ENCODE data around the gene LIPE. TPM values are rescaled to one million over a fixed set of nuclear protein-coding genes. Genes with fewer than 3 reads are reported as not detected.

The LIPE gene
- total and polyA plus RNA-seq, 12 donors, result 39.4 to 109 (median 55.0) TPM

DNA sequence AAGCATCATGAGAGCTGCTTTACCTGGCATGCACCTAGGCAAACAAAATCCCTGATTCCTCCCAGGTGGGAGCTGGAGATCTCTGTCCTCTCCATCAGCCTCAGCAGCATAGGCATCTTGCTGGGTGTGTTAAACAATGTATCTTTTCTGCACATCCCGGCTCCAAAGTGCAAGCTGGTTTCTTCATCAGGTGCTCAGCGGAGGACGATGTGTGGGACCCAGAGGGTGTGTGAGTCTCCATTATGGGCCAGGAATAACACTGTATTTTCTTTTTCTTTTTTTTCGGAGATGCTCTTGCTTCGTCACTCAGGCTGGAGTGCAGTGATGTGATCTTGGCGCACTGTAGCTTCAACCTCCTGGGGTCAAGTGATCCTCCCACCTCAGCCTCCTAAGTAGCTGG is 47.0 kb downstream of the LIPE start:
- Histone ChIP-seq H3K4me3 (no peak overlapping the region), H3K27ac (no peak overlapping the region), H3K9me3 (no peaks in the 10 kb centered on the region), H3K4me1 (no peaks in the 10 kb centered on the region), H3K27me3 (peaks cover 0 to 5% (median 0%) of the 10 kb centered on the region in 7 donors), H3K36me3 (peaks cover 0 to 18% (median 0%) of the 10 kb centered on the region in 9 donors)
- WGBS, 2 donors, result 82 to 87% methylated on average over 6 of the region's 6 CpGs
- no peak for ATAC-seq
- intact Hi-C loops (cut with DNase I), result no loop called here
- TF ChIP-seq, protein P1, sequence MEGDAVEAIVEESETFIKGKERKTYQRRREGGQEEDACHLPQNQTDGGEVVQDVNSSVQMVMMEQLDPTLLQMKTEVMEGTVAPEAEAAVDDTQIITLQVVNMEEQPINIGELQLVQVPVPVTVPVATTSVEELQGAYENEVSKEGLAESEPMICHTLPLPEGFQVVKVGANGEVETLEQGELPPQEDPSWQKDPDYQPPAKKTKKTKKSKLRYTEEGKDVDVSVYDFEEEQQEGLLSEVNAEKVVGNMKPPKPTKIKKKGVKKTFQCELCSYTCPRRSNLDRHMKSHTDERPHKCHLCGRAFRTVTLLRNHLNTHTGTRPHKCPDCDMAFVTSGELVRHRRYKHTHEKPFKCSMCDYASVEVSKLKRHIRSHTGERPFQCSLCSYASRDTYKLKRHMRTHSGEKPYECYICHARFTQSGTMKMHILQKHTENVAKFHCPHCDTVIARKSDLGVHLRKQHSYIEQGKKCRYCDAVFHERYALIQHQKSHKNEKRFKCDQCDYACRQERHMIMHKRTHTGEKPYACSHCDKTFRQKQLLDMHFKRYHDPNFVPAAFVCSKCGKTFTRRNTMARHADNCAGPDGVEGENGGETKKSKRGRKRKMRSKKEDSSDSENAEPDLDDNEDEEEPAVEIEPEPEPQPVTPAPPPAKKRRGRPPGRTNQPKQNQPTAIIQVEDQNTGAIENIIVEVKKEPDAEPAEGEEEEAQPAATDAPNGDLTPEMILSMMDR (IDR thresholded peaks at IDR 0.05), result no peak
- no peak for DNase-seq

DNA sequence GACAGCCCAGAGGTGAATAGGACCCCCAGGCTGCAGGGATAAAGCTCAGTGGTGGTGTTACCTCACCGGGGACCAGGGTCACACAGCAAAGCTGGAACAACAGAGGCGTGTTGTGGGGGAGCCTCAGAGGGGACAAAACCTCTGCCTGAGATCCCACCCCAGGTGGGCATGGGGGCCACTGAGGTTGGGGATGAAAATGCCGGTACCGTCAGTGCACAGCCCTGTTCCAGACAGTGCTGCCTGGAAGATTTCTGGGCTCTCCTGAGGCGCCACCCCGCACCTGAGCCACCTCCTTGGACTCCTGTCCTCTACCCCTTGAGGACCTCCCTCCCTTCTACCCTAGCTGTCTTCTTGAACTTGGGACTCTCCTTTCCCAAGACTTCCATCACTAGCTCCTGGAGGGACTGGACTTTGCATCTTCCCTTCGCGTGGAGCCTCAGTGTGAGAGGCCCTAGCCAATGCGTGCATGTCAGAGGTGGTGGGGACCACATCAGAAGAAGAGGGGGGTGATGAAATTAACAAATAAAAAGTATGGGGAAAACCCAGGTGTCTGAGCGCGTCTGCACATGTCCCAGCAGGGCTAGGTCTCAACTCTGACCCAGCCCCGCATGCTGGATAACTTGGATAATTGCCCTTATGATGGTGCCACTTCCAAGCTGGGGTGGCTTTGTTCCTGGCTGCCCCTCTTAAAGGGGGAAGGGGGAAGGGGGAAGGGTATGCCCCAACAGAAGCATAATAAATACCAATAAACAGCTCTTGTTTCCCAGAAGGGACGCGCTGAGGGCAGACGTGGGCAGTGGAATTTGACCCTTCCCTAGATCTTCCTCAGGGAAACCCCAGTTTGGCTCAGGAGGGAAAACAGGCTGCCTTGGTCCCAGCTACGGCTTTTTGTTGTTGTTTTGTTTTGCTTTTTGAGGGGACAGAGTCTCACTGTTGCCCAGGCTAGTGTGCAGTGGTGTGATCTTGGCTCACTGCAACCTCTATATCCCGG is 48.7 kb downstream of the LIPE start:
- intact Hi-C loops (cut with DNase I), result no loop called here
- DNase-seq (no peak), ATAC-seq (peak in 2 of 8 donors; percentile 12 to 14)
- Histone ChIP-seq H3K27ac (no peak overlapping the region), H3K4me1 (no peaks in the 10 kb centered on the region), H3K36me3 (peaks cover 0 to 34% (median 0%) of the 10 kb centered on the region in 9 donors), H3K4me3 (no peak overlapping the region), H3K9me3 (no peaks in the 10 kb centered on the region), H3K27me3 (peaks cover 0 to 5% (median 0%) of the 10 kb centered on the region in 7 donors)
- 77 to 82% methylated on average over 17 of the region's 17 CpGs for WGBS, 2 donors
- TF ChIP-seq, protein P1 (IDR thresholded peaks at IDR 0.05), result no peak

DNA sequence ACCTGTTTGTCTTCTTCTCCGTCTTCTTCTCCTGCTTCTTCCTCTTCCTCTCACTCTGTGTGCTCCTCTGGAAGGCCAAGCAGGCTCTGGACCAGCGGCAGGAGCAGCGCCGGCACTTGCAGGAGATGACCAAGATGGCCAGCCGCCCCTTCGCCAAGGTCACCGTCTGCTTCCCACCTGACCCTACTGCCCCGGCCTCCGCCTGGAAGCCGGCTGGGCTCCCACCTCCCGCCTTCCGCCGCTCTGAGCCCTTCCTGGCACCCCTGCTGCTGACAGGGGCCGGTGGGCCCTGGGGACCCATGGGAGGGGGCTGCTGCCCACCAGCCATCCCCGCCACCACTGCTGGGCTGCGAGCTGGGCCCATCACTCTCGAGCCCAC is 51.0 kb downstream of the LIPE start:
- Histone ChIP-seq H3K4me3 (no peak overlapping the region), H3K27ac (no peak overlapping the region), H3K36me3 (peaks cover 0 to 54% (median 0%) of the 10 kb centered on the region in 9 donors), H3K4me1 (no peaks in the 10 kb centered on the region), H3K27me3 (peaks cover 0 to 5% (median 0%) of the 10 kb centered on the region in 7 donors), H3K9me3 (no peaks in the 10 kb centered on the region)
- intact Hi-C loops (cut with DNase I), result no loop called here
- DNase-seq (no peak), ATAC-seq (no peak)
- WGBS, 2 donors, result 97 to 98% methylated on average over 15 to 17 of the region's 17 CpGs
- TF ChIP-seq, protein P1 (IDR thresholded peaks at IDR 0.05), result no peak

DNA sequence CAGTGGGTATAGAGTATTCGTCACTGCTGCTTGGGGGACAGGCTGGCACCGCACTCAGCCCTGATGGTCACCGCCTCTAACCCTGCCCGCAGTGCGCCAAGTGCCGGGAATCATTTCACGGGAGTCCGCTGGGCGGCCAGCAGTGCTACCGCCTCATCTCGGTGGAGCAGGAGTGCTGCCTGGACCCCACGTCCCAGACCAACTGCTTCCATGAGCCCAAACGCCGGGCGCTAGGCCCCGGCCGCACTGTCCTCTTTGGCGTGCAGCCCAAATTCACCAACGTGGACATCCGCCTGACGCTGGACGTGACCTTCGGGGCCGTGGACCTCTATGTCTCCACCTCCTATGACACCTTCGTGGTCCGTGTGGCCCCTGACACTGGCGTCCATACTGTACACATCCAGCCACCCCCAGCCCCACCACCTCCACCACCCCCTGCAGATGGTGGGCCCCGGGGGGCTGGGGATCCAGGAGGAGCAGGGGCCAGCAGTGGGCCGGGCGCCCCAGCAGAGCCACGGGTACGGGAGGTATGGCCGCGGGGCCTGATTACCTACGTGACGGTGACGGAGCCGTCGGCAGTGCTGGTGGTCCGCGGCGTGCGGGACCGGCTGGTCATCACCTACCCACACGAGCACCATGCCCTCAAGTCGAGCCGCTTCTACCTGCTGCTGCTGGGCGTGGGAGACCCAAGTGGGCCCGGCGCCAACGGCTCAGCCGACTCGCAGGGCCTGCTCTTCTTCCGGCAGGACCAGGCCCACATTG is 51.6 kb downstream of the LIPE start:
- DNase-seq (no peak), ATAC-seq (peak in 2 of 8 donors; percentile 12 to 23)
- intact Hi-C loops (cut with DNase I), result no loop called here
- H3K27ac ChIP-seq, result no peak overlapping the region
- 96% methylated on average over 54 of the region's 54 CpGs for WGBS, 2 donors
- H3K27me3 ChIP-seq, result peaks cover 0 to 2% (median 0%) of the 10 kb centered on the region in 7 donors
- no peaks in the 10 kb centered on the region for H3K4me1 ChIP-seq
- H3K9me3 ChIP-seq, result no peaks in the 10 kb centered on the region
- TF ChIP-seq, protein P1 (IDR thresholded peaks at IDR 0.05), result no peak
- H3K4me3 ChIP-seq, result no peak overlapping the region
- peaks cover 0 to 58% (median 0%) of the 10 kb centered on the region in 9 donors for H3K36me3 ChIP-seq
